HG02678 (cell line): ENCODE data around the gene CSAG1.
"Not testable (repeated sequence)": the region's sequence is repeated elsewhere in the genome, so short reads cannot be mapped to it uniquely, and the experiment has no call there.

ENCODE experiments used
- ATAC-seq: cut with Tn5 transposase; IDR thresholded peaks from one replicate; pipeline ENCODE4 v1.9.1; 2021; ENCODE audit warnings: mild to moderate bottlenecking, moderate library complexity; ENCODE audit not compliant: unreplicated experiment

CSAG1 gene

DNA sequence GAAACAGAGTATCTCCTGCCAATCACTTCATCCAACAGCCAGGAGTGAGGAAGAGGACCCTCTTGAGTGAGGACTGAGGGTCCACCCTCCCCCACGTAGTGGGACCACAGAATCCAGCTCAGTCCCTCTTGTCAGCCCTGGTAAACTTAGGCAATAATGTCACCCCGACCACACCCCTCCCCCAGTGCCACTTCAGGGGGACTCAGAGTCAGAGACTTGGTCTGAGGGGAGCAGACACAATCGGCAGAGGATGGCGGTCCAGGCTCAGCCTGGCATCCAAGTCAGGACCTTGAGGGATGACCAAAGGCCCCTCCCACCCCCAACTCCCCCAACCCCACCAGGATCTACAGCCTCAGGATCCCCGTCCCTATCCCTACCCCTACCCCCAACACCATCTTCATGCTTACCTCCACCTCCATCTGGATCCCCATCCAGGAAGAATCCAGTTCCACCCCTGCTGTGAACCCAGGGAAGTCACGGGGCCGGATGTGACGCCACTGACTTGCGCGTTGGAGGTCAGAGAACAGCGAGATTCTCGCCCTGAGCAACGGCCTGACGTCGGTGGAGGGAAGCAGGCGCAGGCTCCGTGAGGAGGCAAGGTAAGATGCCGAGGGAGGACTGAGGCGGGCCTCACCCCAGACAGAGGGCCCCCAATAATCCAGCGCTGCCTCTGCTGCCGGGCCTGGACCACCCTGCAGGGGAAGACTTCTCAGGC, at the start of gene CSAG1, which contains the start of gene MAGEA12:
Gene CSAG1 (minus strand): TSS at position 461 of the 715 bp plus-strand sequence. CDS start 1,261 bp downstream, outside the sequence.
Gene MAGEA12 (plus strand): TSS at position 497 of the 715 bp plus-strand sequence. CDS start 2,405 bp downstream, outside the sequence.
- ATAC-seq = no peak

DNA sequence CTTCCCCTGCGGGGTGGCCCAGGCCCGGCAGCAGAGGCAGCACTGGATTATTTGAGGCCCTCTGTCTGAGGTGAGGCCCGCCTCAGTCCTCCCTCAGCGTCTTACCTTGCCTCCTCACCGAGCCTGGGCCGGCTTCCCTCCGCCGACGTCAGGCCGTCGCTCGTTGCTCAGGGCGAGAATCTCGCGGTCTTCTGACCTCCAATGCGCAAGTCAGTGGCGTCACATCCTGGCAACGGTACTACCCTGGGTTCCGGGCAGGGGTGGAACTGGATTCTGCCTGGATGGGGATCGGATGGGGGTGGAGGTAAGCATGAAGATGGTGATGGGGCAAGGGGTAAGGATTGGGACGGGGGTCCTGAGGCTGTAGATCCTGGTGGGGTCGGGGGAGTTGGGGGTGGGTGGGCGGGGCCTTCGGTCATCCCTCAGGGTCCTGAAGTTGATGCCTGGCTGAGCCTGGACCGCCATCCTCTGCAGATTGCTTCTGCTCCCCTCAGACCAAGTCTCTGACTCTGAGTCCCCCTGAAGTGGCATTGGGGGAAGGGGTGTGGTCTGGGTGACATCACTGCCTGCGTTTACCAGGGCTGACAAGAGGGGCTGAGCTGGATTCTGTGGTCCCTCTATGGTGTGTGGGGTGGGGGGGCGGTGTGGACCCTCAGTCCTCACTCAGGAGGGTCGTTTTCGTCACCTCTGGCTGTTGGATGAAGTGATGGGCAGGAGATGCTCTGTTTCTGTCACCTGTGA, 36.2 kb upstream of the CSAG1 start, which contains the start of gene MAGEA6:
Gene MAGEA6 (minus strand): TSS at position 141 of the 741 bp plus-strand sequence. CDS start 2,039 bp downstream, outside the sequence.
- ATAC-seq = not testable (repeated sequence)

DNA sequence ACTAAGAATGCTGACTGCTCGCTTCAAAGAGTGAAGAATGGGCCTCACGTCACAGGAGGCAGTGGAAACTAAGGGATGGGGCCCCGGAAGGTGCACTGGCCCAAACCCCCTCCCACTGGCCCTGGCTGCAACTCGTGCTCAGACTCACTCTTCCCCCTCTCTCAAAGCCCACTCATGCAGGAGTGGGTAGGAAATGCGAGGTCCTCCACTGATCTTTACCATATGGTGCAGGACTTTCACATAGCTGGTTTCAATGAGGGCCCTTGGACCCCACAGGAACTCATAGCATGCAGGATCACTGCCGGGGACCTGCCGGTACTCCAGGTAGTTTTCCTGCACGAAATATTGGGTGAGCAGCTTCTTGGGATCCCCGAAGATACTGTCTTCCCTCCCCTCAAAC, 33.0 kb upstream of the CSAG1 start:
- ATAC-seq = not testable (repeated sequence)

- ATAC-seq = not testable (repeated sequence)
Measured at GRCh38 chrX:152761582-152761981, 28.1 kb upstream of the CSAG1 start.

DNA sequence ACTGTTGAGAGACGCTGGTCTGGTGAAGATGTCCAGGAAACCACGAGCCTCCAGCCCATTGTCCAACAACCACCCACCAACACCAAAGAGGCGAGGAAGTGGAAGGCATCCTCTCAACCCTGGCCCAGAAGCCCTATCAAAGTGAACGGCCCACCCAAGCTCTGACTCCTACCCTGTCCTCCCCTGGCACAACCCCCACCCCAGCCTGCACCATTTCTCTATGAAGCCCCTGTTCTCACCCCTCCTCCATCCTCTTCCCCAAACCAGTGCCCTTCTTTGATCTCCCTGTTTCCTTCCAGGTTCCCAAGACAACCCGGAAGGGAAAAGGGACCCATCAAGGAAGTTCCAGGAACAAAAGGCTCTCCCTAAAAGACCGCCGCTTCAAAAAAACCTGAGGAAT, 26.0 kb upstream of the CSAG1 start:
- ATAC-seq = not testable (repeated sequence)

DNA sequence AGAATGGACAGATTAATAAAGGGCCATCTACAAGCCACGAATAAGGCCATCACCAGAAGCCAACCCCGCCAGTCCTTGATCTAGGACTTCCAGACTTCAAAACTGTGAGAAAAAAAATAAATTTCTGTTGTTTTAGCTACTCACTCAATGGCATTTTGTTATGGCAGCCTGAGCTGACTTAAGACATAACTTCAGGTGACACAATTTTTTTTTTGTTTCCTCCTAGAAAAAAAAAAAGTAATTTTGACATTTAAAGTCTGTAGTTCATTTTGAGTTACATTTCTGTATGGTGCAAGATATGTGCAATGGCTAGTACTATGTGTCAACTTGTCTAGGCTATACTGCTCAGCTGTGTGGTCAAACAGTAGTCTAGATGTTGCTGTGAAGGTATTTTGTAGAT, 25.4 kb upstream of the CSAG1 start, which contains the start of gene CSAG3:
Gene CSAG3 (plus strand): TSS at position 301 of the 400 bp plus-strand sequence.
- not testable (repeated sequence) for ATAC-seq

DNA sequence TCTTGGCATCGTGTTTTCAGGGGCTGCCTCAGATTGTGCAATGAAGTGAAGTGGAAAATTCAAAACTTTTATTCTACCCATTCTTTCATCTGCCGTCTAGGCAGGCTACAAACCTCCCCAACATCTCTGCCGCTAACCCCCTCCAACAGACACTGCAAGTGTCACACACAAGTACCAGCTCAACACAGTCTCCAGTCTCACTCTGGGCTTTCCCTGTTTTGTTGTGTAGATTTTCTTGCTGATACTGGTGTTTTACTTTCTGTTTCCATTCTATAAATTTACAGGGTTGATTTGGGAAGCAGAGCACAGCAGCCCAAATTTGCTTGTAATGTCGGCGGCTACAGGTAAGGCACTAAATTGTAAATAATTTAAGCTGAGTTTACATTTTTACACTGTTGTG, 21.4 kb upstream of the CSAG1 start:
- not testable (repeated sequence) for ATAC-seq

- not testable (repeated sequence) for ATAC-seq
Measured at GRCh38 chrX:152753686-152754650, 20.4 kb upstream of the CSAG1 start, which contains the start of gene MAGEA2. Gene MAGEA2 (minus strand): TSS chrX:152753842. CDS start chrX:152751363, 2,479 bp downstream.

- no peak for ATAC-seq
Measured at GRCh38 chrX:152738560-152738959, 5.0 kb upstream of the CSAG1 start.

- ATAC-seq = not testable (repeated sequence)
Measured at GRCh38 chrX:152736528-152736927, 3.0 kb upstream of the CSAG1 start.

DNA sequence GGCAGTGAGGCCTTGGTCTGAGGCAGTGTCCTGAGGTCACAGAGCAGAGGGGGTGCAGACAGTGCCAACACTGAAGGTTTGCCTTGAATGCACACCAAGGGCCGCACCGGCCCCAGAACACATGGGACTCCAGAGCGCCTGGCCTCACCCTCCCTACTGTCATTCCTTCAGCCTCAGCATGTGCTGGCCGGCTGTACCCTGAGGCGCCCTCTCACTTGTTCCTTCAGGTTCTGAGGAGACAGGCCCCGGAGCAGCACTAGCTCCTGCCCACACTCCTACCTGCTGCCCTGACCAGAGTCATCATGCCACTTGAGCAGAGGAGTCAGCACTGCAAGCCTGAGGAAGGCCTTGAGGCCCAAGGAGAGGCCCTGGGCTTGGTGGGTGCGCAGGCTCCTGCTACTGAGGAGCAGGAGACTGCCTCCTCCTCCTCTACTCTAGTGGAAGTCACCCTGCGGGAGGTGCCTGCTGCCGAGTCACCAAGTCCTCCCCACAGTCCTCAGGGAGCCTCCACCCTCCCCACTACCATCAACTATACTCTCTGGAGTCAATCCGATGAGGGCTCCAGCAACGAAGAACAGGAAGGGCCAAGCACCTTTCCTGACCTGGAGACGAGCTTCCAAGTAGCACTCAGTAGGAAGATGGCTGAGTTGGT, 2.5 kb upstream of the CSAG1 start:
- no peak for ATAC-seq

DNA sequence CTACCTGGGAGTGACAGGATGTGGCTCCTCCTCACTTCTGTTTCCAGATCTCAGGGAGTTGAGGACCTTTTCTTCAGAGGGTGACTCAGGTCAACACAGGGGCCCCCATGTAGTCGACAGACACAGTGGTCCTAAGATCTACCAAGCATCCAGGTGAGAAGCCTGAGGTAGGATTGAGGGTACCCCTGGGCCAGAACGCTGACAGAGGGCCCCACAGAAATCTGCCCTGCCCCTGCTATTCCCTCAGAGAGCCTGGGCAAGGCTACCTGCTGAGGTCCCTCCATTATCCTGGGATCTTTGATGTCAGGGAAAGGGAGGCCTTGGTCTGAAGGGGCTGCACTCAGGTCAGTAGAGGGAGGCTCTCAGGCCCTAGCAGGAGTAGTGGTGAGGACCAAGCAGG, 1.6 kb upstream of the CSAG1 start:
- ATAC-seq = no peak

DNA sequence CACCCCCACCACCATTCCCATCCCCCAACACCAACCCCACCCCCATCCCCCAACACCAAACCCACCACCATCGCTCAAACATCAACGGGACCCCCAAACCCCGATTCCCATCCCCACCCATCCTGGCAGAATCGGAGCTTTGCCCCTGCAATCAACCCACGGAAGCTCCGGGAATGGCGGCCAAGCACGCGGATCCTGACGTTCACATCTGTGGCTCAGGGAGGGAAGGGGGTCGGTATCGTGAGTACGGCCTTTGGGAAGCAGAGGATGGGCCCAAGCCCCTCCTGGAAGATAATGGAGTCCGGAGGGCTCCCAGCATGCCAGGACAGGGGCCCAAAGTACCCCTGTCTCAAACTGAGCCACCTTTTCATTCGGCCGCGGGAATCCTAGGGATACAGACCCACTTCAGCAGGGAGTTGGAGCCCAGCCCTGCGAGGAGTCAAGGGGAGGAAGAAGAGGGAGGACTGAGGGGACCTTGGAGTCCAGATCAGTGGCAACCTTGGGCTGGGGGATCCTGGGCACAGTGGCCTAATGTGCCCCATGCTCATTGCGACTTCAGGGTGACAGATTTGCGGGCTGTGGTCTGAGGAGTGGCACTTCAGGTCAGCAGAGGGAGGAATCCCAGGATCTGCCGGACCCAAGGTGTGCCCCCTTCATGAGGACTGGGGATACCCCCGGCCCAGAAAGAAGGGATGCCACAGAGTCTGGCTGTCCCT, 780 bp upstream of the CSAG1 start:
- not testable (repeated sequence) for ATAC-seq

- no peak for ATAC-seq
Measured at GRCh38 chrX:152725409-152725808, 8.1 kb downstream of the CSAG1 start.

DNA sequence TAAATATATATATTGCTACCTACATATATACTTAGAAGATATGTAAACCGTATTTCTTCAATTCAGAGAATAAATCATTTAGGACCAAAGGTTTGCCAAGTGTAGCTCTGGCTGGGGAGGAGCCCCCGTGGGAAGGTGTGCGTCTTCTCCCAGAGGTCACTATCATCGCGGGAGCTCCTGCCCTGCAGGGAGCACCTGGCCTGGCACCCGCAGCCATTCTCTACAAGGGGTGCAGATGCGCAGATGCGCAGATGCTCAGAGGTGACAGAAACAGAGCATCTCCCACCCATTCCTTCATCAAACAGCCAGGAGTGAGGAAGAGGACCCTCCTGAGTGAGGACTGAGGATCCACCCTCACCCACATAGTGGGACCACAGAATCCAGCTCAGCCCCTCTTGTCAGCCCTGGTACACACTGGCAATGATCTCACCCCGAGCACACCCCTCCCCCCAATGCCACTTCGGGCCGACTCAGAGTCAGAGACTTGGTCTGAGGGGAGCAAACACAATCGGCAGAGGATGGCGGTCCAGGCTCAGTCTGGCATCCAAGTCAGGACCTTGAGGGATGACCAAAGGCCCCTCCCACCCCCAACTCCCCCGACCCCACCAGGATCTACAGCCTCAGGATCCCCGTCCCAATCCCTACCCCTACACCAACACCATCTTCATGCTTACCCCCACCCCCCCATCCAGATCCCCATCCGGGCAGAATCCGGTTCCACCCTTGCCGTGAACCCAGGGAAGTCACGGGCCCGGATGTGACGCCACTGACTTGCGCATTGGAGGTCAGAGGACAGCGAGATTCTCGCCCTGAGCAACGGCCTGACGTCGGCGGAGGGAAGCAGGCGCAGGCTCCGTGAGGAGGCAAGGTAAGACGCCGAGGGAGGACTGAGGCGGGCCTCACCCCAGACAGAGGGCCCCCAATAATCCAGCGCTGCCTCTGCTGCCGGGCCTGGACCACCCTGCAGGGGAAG, 19.4 kb downstream of the CSAG1 start, which contains the start of gene MAGEA2B:
Gene MAGEA2B (plus strand): TSS at position 814 of the 973 bp plus-strand sequence. CDS start 2,479 bp downstream, outside the sequence.
- ATAC-seq = not testable (repeated sequence)

DNA sequence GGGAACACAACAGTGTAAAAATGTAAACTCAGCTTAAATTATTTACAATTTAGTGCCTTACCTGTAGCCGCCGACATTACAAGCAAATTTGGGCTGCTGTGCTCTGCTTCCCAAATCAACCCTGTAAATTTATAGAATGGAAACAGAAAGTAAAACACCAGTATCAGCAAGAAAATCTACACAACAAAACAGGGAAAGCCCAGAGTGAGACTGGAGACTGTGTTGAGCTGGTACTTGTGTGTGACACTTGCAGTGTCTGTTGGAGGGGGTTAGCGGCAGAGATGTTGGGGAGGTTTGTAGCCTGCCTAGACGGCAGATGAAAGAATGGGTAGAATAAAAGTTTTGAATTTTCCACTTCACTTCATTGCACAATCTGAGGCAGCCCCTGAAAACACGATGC, 20.3 kb downstream of the CSAG1 start:
- not testable (repeated sequence) for ATAC-seq

GRCh38 chrX:152709173-152709572, 24.3 kb downstream of the CSAG1 start, which contains the start of gene CSAG2:
Gene CSAG2 (minus strand): TSS chrX:152709273. CDS start chrX:152709112, 161 bp downstream.
- ATAC-seq = not testable (repeated sequence)

DNA sequence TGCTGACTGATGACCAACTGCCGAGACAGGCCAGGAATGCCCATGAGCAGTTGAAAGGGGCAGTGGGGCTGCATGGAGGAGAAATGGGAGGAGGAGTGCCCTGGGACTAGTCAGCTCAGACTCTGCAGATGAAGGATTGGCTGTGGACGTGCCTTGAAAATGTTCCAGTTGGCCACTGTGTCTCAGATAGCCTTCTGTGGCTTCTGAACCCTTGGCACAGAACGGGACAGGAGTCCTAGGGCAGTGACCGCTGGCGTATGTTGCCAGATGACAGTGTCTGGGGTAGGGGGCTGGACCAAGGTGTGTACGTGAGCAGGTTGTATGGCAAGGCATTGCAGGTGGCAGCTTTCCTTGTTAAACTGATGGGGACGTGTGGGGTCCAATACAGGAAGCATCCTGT, 27.0 kb downstream of the CSAG1 start:
- ATAC-seq = not testable (repeated sequence)
